Measurements from ENCODE around the gene CENPA. TPM values are rescaled to one million over a fixed set of nuclear protein-coding genes. Genes with fewer than 3 reads are reported as not detected.

The CENPA gene
- total RNA-seq, 1 donor = 2.2 TPM

DNA sequence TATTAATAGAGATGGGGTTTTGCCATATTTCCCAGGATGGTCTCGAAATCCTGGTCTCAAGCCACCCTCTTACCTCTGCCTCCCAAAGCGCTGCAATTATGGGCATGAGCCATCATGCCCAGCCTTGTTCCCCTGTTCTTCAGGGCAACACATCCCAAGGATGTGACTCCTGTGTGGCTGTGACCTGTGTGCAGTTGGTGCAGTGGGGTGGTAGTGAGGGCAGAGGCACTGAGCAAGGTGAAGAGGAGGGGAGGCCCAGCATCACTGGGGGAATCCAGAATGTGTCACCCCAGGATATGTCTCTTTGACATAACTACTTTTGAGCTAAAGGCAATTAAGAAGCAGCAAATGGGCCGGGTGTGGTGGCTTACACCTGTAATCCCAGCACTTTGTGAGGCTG is 23.4 kb downstream of the CENPA start:
- Histone ChIP-seq H3K27me3 (ENCODE audit: insufficient read depth, low read length) (peaks cover 7% of the 10 kb centered on the region), H3K9me3 (ENCODE audit: low read depth, low read length) (no peaks in the 10 kb centered on the region), H3K4me1 (ENCODE audit: insufficient read depth, low read length) (peaks cover 3% of the 10 kb centered on the region), H3K4me3 (ENCODE audit: insufficient read depth, low read length) (no peak overlapping the region), H3K4me2 (ENCODE audit: insufficient read depth, low read length) (no peak overlapping the region), H3K27ac (ENCODE audit: low read depth, low read length) (no peak overlapping the region), H2AFZ (ENCODE audit: low read length) (no peak overlapping the region), H3K79me2 (ENCODE audit: insufficient read depth, low read length) (no peaks in the 10 kb centered on the region), H4K20me1 (ENCODE audit: insufficient read depth, low read length) (no peaks in the 10 kb centered on the region), H3K36me3 (ENCODE audit: insufficient read depth, low read length) (no peaks in the 10 kb centered on the region)
- TF ChIP-seq, protein P1, sequence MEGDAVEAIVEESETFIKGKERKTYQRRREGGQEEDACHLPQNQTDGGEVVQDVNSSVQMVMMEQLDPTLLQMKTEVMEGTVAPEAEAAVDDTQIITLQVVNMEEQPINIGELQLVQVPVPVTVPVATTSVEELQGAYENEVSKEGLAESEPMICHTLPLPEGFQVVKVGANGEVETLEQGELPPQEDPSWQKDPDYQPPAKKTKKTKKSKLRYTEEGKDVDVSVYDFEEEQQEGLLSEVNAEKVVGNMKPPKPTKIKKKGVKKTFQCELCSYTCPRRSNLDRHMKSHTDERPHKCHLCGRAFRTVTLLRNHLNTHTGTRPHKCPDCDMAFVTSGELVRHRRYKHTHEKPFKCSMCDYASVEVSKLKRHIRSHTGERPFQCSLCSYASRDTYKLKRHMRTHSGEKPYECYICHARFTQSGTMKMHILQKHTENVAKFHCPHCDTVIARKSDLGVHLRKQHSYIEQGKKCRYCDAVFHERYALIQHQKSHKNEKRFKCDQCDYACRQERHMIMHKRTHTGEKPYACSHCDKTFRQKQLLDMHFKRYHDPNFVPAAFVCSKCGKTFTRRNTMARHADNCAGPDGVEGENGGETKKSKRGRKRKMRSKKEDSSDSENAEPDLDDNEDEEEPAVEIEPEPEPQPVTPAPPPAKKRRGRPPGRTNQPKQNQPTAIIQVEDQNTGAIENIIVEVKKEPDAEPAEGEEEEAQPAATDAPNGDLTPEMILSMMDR (IDR thresholded peaks at IDR 0.05; ENCODE audit: extremely low read depth, low read depth, low read length) = no peak
- no peak for DNase-seq (ENCODE audit: insufficient read length, low spot score, missing footprints)

DNA sequence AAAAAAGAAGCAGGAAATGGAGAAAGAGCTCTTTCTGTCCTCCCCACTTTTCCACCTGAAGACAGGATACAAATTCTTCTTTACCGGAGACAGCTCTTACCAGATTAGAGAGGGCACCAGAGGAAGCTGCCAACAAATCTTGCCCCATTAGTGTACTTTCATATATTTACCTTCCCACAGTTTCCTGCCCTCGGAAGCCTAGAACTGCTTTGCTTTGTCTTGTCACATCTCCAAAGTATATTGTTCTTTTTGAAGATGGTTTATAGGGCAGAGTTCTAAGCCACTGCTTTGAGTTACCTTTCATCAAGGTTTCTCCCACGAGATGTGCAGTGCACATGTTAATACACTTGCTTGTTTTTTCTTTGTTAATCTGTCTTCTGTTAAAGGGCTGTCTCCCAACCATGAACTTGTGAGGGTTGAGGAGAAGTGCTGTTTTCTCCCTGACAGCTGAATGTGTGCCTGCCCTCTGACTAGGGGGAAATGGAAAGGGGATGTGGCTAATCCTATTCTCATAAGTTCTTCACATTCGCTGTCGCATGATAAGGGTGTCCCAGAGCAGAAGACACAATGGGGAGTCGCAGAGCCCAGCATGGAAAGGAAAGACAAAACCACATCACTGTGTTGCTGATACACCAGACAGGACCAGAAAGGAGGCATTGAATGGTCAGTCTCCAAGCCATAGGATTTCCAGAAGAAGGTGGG is 24.2 kb downstream of the CENPA start:
- no peaks in the 10 kb centered on the region for H3K79me2 ChIP-seq (ENCODE audit: insufficient read depth, low read length)
- TF ChIP-seq, protein P1 (IDR thresholded peaks at IDR 0.05; ENCODE audit: extremely low read depth, low read depth, low read length) = no peak
- no peak for DNase-seq (ENCODE audit: insufficient read length, low spot score, missing footprints)

DNA sequence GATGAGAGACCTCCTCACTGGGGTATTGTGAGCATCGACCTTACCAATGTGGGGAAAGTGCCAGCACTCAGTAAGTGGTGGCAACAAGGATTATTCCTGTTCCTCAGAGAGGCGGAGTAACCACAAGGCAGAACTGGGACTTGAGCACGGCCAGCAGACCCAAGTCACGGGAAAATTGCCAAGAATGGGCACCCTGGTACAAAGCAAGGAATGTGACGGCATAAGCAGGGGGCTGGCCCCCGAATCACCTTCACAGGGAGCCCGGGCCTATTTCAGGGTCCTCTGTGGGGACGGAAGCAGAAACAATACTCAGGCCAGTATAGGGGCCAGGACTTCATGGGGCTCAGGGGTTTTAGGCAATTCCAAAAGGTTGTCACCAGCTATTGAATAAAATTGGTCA is 25.4 kb downstream of the CENPA start:
- H3K36me3 ChIP-seq (ENCODE audit: insufficient read depth, low read length) = no peaks in the 10 kb centered on the region
- no peaks in the 10 kb centered on the region for H3K4me1 ChIP-seq (ENCODE audit: insufficient read depth, low read length)
- no peak overlapping the region for H2AFZ ChIP-seq (ENCODE audit: low read length)

More for the DNA sequence above, 24.2 kb downstream of the CENPA start:
- Histone ChIP-seq H3K36me3 (ENCODE audit: insufficient read depth, low read length) (no peaks in the 10 kb centered on the region), H3K4me2 (ENCODE audit: insufficient read depth, low read length) (no peak overlapping the region), H4K20me1 (ENCODE audit: insufficient read depth, low read length) (no peaks in the 10 kb centered on the region), H3K27ac (ENCODE audit: low read depth, low read length) (no peak overlapping the region), H3K9me3 (ENCODE audit: low read depth, low read length) (no peaks in the 10 kb centered on the region), H2AFZ (ENCODE audit: low read length) (no peak overlapping the region), H3K27me3 (ENCODE audit: insufficient read depth, low read length) (peaks cover 7% of the 10 kb centered on the region), H3K4me1 (ENCODE audit: insufficient read depth, low read length) (peaks cover 3% of the 10 kb centered on the region), H3K4me3 (ENCODE audit: insufficient read depth, low read length) (no peak overlapping the region)

More for the DNA sequence above, 25.4 kb downstream of the CENPA start:
- Histone ChIP-seq H3K27ac (ENCODE audit: low read depth, low read length) (no peak overlapping the region), H3K79me2 (ENCODE audit: insufficient read depth, low read length) (no peaks in the 10 kb centered on the region), H3K27me3 (ENCODE audit: insufficient read depth, low read length) (peaks cover 7% of the 10 kb centered on the region), H3K4me2 (ENCODE audit: insufficient read depth, low read length) (no peak overlapping the region), H3K9me3 (ENCODE audit: low read depth, low read length) (no peaks in the 10 kb centered on the region), H4K20me1 (ENCODE audit: insufficient read depth, low read length) (no peaks in the 10 kb centered on the region), H3K4me3 (ENCODE audit: insufficient read depth, low read length) (no peak overlapping the region)
- TF ChIP-seq, protein P1 (IDR thresholded peaks at IDR 0.05; ENCODE audit: extremely low read depth, low read depth, low read length) = no peak
- DNase-seq (ENCODE audit: insufficient read length, low spot score, missing footprints) = no peak
